Activated naive CD4-positive, alpha-beta T cell treated with anti-CD3 and anti-CD28 coated beads, Interleukin-2, amount 10 ng/mL, durations not matched to agents 7 days and 5 days (primary cell): ENCODE results near the gene CDH4.

Experiments used
- CTCF ChIA-PET: fragments of 350-600 bp; sonication (Branson Sonifier 250); formaldehyde crosslinking; loops from one replicate; lab custom pipeline; 2021; ENCODE audit warnings: antibody characterized with exemption; lab: Charles Lee
- DNase-seq: peaks from one replicate; pipeline ENCODE4 v3.0.0-alpha.2; 2020
- H3K27ac Mint-ChIP-seq: one replicate; pipeline ENCODE4 v1.8.0; 2021; ENCODE audit warnings: mild to moderate bottlenecking, moderate library complexity, mixed read lengths
- H3K27me3 Mint-ChIP-seq: one replicate; pipeline ENCODE4 v1.8.0; 2021; ENCODE audit warnings: mild to moderate bottlenecking, mixed read lengths
- H3K36me3 Mint-ChIP-seq: one replicate; pipeline ENCODE4 v1.8.0; 2021; ENCODE audit warnings: mixed read lengths
- H3K4me1 Mint-ChIP-seq: one replicate; pipeline ENCODE4 v1.8.0; 2021; ENCODE audit warnings: mixed read lengths
- H3K4me3 Mint-ChIP-seq: one replicate; pipeline ENCODE4 v1.8.0; 2021; ENCODE audit warnings: mild to moderate bottlenecking, moderate library complexity, mixed read lengths
- H3K9me3 Mint-ChIP-seq: one replicate; pipeline ENCODE4 v1.8.0; 2021; ENCODE audit warnings: mixed read lengths

Gene CDH4

GRCh38 chr20:61734733-61735502, 482.9 kb downstream of the CDH4 start:
- no peak overlapping the region for H3K27ac Mint-ChIP-seq
- DNase-seq = no peak
- peaks cover 10% of the 10 kb centered on the region for H3K27me3 Mint-ChIP-seq
- H3K36me3 Mint-ChIP-seq = no peaks in the 10 kb centered on the region
- no peak overlapping the region for H3K4me3 Mint-ChIP-seq
- no peaks in the 10 kb centered on the region for H3K9me3 Mint-ChIP-seq
- no peaks in the 10 kb centered on the region for H3K4me1 Mint-ChIP-seq
- CTCF ChIA-PET = no interaction called here

DNA sequence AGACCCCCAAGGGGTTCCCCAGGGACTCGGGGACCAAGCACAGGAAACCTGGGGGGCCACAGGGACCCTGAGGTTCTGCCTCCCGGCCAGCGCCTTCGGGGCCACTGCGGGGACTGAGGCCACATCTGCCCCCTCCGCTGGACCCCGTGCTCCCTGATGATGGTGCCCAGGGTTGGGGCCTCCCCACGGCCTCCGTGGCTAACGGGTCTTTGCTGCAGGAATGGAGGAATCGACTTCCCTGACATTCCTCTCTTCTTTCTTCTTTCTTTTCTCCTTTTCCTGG, 483.4 kb downstream of the CDH4 start:
- Mint-ChIP-seq H3K27me3 (peaks cover 10% of the 10 kb centered on the region), H3K9me3 (no peaks in the 10 kb centered on the region), H3K4me1 (no peaks in the 10 kb centered on the region), H3K4me3 (no peak overlapping the region), H3K27ac (no peak overlapping the region), H3K36me3 (no peaks in the 10 kb centered on the region)
- CTCF ChIA-PET = no interaction called here
- DNase-seq = no peak

DNA sequence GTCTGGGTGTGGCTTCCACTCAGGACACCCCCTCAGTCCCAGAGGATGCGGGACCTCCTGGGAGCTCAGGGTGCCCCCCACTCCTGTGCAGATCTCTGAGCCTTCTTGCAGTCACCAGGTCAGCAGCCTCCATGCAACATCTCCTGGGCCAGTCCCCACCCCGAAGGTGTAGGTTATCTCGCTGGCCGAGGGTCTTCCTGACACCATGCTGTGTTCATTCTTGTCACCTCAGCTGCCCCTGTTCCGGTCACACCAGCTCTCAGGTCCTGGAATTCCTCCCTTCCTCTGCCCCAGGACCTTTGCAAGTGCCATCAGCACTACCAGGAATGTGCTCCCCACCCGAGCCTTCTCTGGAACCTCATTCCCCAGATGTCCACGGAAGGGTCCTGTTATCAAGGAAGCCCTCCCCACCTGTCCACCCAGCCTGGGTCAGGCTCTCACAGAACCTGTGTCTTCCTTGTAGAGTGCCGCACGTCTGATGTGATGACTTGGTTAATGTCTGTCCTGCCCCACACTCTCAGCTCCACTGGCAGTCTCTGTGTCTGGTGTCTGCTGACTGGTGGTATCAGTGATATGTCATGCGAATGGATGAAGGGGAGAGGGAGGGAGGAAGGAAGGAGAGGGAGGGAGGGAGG, 484.1 kb downstream of the CDH4 start:
- Mint-ChIP-seq H3K27ac (no peak overlapping the region), H3K9me3 (no peaks in the 10 kb centered on the region), H3K4me1 (no peaks in the 10 kb centered on the region), H3K27me3 (peaks cover 10% of the 10 kb centered on the region), H3K36me3 (no peaks in the 10 kb centered on the region), H3K4me3 (no peak overlapping the region)
- DNase-seq = no peak
- CTCF ChIA-PET = no interaction called here

- Mint-ChIP-seq H3K9me3 (no peaks in the 10 kb centered on the region), H3K27me3 (peaks cover 10% of the 10 kb centered on the region)
These were observed 484.8 kb downstream of the CDH4 start for GRCh38 chr20:61736751-61737310.

DNA sequence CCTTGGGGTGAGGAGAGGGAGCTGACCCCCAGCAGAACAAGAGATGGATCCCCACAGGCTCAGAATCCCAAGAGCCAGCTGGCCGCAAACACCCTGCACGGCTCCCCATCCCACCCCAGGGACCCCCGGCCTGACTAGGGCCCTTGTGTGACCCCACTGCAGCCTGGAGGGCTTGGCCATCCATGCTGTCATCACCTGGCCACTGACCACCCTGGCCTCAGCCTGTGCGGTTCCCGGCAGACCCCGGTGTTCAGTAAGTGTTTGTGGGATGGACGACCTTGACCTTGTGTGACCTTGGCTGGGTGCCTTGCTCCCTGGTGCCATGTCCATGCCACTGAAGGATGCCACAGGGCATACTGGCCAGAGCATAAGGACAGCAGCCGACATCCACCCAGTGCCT, 485.3 kb downstream of the CDH4 start:
- no peak overlapping the region for H3K4me3 Mint-ChIP-seq
- DNase-seq = no peak
- CTCF ChIA-PET = no interaction called here

More at GRCh38 chr20:61736751-61737310, 484.8 kb downstream of the CDH4 start:
- DNase-seq = no peak
- no peak overlapping the region for H3K27ac Mint-ChIP-seq
- CTCF ChIA-PET = no interaction called here
- no peaks in the 10 kb centered on the region for H3K4me1 Mint-ChIP-seq
- no peak overlapping the region for H3K4me3 Mint-ChIP-seq
- no peaks in the 10 kb centered on the region for H3K36me3 Mint-ChIP-seq

DNA sequence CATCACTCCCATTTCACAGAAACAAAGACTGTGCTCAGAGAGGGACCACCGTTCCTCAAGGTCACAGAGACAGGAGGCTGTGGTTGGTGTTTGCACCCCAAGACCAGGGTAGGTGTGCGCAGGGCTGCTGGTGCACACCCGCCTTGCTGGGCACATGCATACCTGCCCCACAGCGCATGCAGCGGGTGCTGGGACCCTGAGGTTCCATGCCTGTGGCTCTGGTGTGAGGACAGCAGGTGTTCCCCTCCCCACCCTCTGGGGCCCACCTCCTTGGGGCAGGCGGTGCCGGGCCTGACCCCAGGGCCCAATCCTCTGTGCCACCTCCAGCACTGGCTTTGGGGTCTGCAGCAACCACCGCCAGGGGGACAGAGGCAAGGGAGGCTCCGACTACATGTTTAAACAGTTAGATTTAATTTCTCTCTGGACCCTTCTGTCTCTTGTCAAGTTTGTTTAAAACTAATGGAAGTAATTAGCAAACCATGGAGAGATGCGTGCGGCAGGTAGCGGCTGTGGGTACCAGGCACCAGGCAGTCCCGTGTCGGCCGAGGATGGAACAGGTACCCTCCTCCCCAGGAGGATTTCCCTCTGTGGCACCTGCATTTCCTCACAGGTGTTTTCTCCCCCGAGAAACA, 485.9 kb downstream of the CDH4 start:
- Mint-ChIP-seq H3K4me1 (no peaks in the 10 kb centered on the region), H3K4me3 (no peak overlapping the region), H3K27ac (no peak overlapping the region), H3K36me3 (no peaks in the 10 kb centered on the region), H3K9me3 (no peaks in the 10 kb centered on the region), H3K27me3 (peaks cover 10% of the 10 kb centered on the region)
- CTCF ChIA-PET = no interaction called here
- no peak for DNase-seq

More for the DNA sequence above, 485.3 kb downstream of the CDH4 start:
- H3K27me3 Mint-ChIP-seq = peaks cover 10% of the 10 kb centered on the region
- H3K36me3 Mint-ChIP-seq = no peaks in the 10 kb centered on the region
- H3K27ac Mint-ChIP-seq = no peak overlapping the region
- no peaks in the 10 kb centered on the region for H3K9me3 Mint-ChIP-seq
- H3K4me1 Mint-ChIP-seq = no peaks in the 10 kb centered on the region

- no peak for DNase-seq
- Mint-ChIP-seq H3K27ac (no peak overlapping the region), H3K27me3 (peaks cover 6% of the 10 kb centered on the region), H3K9me3 (no peaks in the 10 kb centered on the region), H3K4me3 (no peak overlapping the region), H3K36me3 (no peaks in the 10 kb centered on the region), H3K4me1 (no peaks in the 10 kb centered on the region)
- CTCF ChIA-PET = no interaction called here
These were observed 486.6 kb downstream of the CDH4 start for GRCh38 chr20:61738601-61739069.

- no peak overlapping the region for H3K27ac Mint-ChIP-seq
- H3K4me1 Mint-ChIP-seq = no peaks in the 10 kb centered on the region
- CTCF ChIA-PET = no interaction called here
- H3K9me3 Mint-ChIP-seq = no peaks in the 10 kb centered on the region
- H3K4me3 Mint-ChIP-seq = no peak overlapping the region
- no peak for DNase-seq
- no peaks in the 10 kb centered on the region for H3K27me3 Mint-ChIP-seq
- H3K36me3 Mint-ChIP-seq = no peaks in the 10 kb centered on the region
These were observed 487.2 kb downstream of the CDH4 start for GRCh38 chr20:61739086-61739831.

DNA sequence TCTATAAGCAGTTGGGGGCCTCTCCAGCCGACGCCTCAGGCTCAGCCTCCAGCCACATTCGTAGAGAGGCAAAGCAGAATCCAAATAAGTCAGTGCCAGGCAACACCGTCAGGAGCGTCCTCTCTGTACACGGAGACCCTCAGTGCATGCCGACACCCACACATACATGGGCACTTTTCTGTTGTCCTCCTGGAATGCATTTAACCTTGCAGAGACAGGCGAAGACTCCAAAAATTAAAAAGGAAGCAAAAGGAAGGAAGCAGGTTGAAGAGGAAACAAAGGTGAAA, 487.7 kb downstream of the CDH4 start:
- CTCF ChIA-PET = no interaction called here
- no peaks in the 10 kb centered on the region for H3K36me3 Mint-ChIP-seq
- no peak for DNase-seq
- no peak overlapping the region for H3K4me3 Mint-ChIP-seq
- no peaks in the 10 kb centered on the region for H3K9me3 Mint-ChIP-seq
- H3K27ac Mint-ChIP-seq = no peak overlapping the region
- no peaks in the 10 kb centered on the region for H3K27me3 Mint-ChIP-seq
- no peaks in the 10 kb centered on the region for H3K4me1 Mint-ChIP-seq

DNA sequence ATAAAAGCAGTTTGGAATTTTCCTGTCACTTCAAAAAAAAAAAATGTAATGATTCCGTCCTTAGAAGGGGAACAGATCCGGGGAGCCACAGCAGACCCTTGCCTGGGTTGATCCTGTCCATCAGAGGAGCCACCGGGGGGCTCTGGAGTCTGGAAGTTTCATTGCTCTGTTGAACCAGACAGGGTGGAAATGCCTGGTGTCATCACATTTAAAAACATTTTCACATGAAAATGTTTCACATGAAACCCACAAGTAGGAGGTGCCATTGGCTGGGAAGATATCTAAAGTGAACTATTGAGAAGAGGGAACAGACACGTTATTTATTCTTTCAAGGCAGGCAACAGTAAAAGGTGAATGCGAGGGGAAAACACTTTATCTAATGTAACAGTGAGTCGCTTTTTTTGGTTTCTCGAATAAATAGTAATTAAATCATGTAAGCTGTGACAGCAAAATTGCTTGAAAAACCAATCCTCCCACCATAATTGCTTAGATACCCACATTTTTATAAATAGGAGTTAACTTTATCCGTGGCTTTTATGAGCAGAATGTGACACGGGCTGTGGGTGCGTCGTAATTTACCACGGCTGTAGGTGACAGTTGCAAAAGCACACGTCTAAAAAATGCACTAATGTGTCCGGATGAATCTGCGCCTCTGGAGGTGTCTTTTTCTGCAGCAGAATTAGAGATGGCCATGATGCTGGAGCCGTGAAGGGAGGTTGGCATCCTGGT, 490.2 kb downstream of the CDH4 start:
- CTCF ChIA-PET = no interaction called here
- no peaks in the 10 kb centered on the region for H3K4me1 Mint-ChIP-seq

GRCh38 chr20:61743606-61744005, 491.5 kb downstream of the CDH4 start:
- Mint-ChIP-seq H3K27me3 (no peaks in the 10 kb centered on the region), H3K4me3 (no peak overlapping the region), H3K27ac (no peak overlapping the region), H3K36me3 (no peaks in the 10 kb centered on the region), H3K9me3 (peaks cover 2% of the 10 kb centered on the region), H3K4me1 (no peaks in the 10 kb centered on the region)
- no peak for DNase-seq
- CTCF ChIA-PET = no interaction called here

More for the DNA sequence above, 490.2 kb downstream of the CDH4 start:
- H3K4me3 Mint-ChIP-seq = no peak overlapping the region
- H3K27me3 Mint-ChIP-seq = no peaks in the 10 kb centered on the region
- H3K27ac Mint-ChIP-seq = no peak overlapping the region
- no peak for DNase-seq
- H3K36me3 Mint-ChIP-seq = no peaks in the 10 kb centered on the region
- H3K9me3 Mint-ChIP-seq = no peaks in the 10 kb centered on the region

DNA sequence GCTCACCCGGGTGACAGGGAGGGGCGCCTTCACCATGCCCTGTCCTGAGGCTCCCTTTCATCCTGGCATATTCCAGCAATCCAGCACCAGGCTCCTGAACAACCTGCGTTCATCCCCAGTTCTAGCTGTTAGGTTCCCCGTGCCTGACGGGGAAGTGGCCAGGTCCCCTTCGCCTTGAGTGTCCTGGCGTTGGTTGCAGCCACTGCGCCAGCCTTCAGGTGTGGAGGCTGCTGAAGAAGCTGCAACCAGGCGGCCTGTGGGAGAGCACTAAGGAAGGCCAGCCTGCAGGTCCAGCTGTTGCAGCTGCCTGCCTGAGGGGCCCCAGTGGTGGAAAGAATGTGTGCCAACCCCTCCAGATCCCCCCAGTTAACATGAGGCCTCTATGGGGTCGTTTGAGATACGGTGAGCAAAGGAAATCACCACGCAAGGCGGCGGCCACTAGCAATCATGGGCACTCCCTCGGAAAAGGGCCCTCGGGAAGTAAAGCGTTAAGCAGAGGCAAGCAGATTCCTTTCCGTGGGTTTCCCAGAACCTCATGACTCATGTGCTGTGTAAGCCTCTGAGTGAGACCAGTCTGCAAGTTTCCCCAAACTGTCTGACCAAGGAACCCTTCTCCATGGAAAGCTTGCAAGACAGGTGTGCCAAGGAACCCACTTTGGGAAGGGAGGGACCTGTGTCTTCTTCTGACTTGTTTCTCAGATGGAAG, 492.8 kb downstream of the CDH4 start:
- CTCF ChIA-PET = no interaction called here
- H3K27ac Mint-ChIP-seq = no peak overlapping the region
- H3K27me3 Mint-ChIP-seq = no peaks in the 10 kb centered on the region
- H3K9me3 Mint-ChIP-seq = peaks cover 2% of the 10 kb centered on the region
- H3K4me3 Mint-ChIP-seq = no peak overlapping the region
- no peaks in the 10 kb centered on the region for H3K36me3 Mint-ChIP-seq
- DNase-seq = no peak
- H3K4me1 Mint-ChIP-seq = no peaks in the 10 kb centered on the region

- Mint-ChIP-seq H3K36me3 (no peaks in the 10 kb centered on the region), H3K4me1 (no peaks in the 10 kb centered on the region), H3K27me3 (no peaks in the 10 kb centered on the region), H3K27ac (no peak overlapping the region), H3K9me3 (peaks cover 6% of the 10 kb centered on the region), H3K4me3 (no peak overlapping the region)
- CTCF ChIA-PET = no interaction called here
- DNase-seq = no peak
These were observed 493.5 kb downstream of the CDH4 start for GRCh38 chr20:61745397-61746146.
